SK-N-SH treated with all-trans-retinoic acid at 6 μM for 48 hours (cell line): Measurements from ENCODE around the gene YTHDF2.

Experiments used
- ATAC-seq: fragments of 200-7000 bp; cut with Tn5 transposase; 3 replicates; pipeline ENCODE4 v1.9.1; 2020; ENCODE audit warnings: mild to moderate bottlenecking, moderate library complexity
- BACH2 ChIP-seq: fragments of 250-450 bp; sonication (Bioruptor Pico); IDR thresholded peaks from 2 replicates; pipeline ENCODE4 v1.9.0; 2021; ENCODE audit warnings: mild to moderate bottlenecking, borderline replicate concordance
- CSDC2 ChIP-seq: fragments of 250-450 bp; sonication (Bioruptor Pico); IDR thresholded peaks from 2 replicates; pipeline ENCODE4 v1.5.0; 2020; ENCODE audit warnings: mild to moderate bottlenecking, moderate library complexity
- CSRNP3 ChIP-seq: fragments of 250-450 bp; sonication (Bioruptor Pico); IDR thresholded peaks from 2 replicates; pipeline ENCODE4 v1.5.1; 2021; ENCODE audit warnings: mild to moderate bottlenecking, moderate library complexity
- ESRRG ChIP-seq: fragments of 250-450 bp; sonication (Bioruptor Pico); IDR thresholded peaks from 2 replicates; pipeline ENCODE4 v1.6.1; 2021; ENCODE audit warnings: mild to moderate bottlenecking
- GLIS3 ChIP-seq: fragments of 250-450 bp; sonication (Bioruptor Pico); IDR thresholded peaks from 2 replicates; pipeline ENCODE4 v1.5.0; 2020; ENCODE audit warnings: mild to moderate bottlenecking, moderate library complexity
- ISL1 ChIP-seq: fragments of 250-450 bp; sonication (Bioruptor Pico); IDR thresholded peaks from 2 replicates; pipeline ENCODE4 v2.1.2; 2022; ENCODE audit warnings: mild to moderate bottlenecking, moderate library complexity
- OSR1 ChIP-seq: fragments of 250-450 bp; sonication (Bioruptor Pico); IDR thresholded peaks from 2 replicates; pipeline ENCODE4 v1.8.0; 2022; ENCODE audit warnings: moderate library complexity, mild to moderate bottlenecking, inconsistent platforms
- PPARA ChIP-seq: fragments of 250-450 bp; sonication (Bioruptor Pico); IDR thresholded peaks from 2 replicates; pipeline ENCODE4 v1.5.0; 2020; ENCODE audit warnings: mild to moderate bottlenecking, borderline replicate concordance
- RARB ChIP-seq: fragments of 250-450 bp; sonication (Bioruptor Pico); IDR thresholded peaks from 2 replicates; pipeline ENCODE4 v1.8.0; 2021; ENCODE audit warnings: mild to moderate bottlenecking, moderate library complexity
- SNAI2 ChIP-seq: fragments of 250-450 bp; sonication (Bioruptor Pico); IDR thresholded peaks from 2 replicates; pipeline ENCODE4 v1.5.0; 2020; ENCODE audit warnings: mild to moderate bottlenecking, moderate library complexity
- TCF4 ChIP-seq: fragments of 250-450 bp; sonication (Bioruptor Pico); IDR thresholded peaks from 2 replicates; pipeline ENCODE4 v1.8.0; 2021; ENCODE audit warnings: mild to moderate bottlenecking, moderate library complexity, borderline replicate concordance
- ZFP3 ChIP-seq: fragments of 250-450 bp; sonication (Bioruptor Pico); IDR thresholded peaks from 2 replicates; pipeline ENCODE4 v1.5.0; 2020; ENCODE audit warnings: mild to moderate bottlenecking, moderate library complexity
- ZFP30 ChIP-seq: fragments of 450-650 bp; formaldehyde crosslinking; IDR thresholded peaks from 2 replicates; pipeline ENCODE4 v1.5.0; 2022; ENCODE audit warnings: mild to moderate bottlenecking, moderate library complexity
- ZNF565 ChIP-seq: fragments of 450-650 bp; formaldehyde crosslinking; conservative IDR thresholded peaks from 2 replicates; pipeline ENCODE4 v1.5.0; 2020; ENCODE audit warnings: low read depth, mild to moderate bottlenecking, moderate library complexity
- ZNF70 ChIP-seq: fragments of 450-650 bp; formaldehyde crosslinking; IDR thresholded peaks from 2 replicates; pipeline ENCODE4 v1.5.0; 2020; ENCODE audit warnings: mild to moderate bottlenecking, moderate library complexity
- ZNF8 ChIP-seq: fragments of 450-650 bp; formaldehyde crosslinking; IDR thresholded peaks from 2 replicates; pipeline ENCODE4 v1.5.0; 2020; ENCODE audit warnings: mild to moderate bottlenecking, moderate library complexity
- TF ChIP-seq, protein P1 (sequence below): fragments of 250-450 bp; sonication (Bioruptor Pico); IDR thresholded peaks from 2 replicates; pipeline ENCODE4 v1.8.0; 2021; ENCODE audit warnings: low read depth, mild to moderate bottlenecking, moderate library complexity, borderline replicate concordance
- TF ChIP-seq, protein P2 (sequence below): fragments of 250-450 bp; sonication (Bioruptor Pico); IDR thresholded peaks from 2 replicates; pipeline ENCODE4 v1.8.0; 2020; ENCODE audit warnings: mild to moderate bottlenecking, moderate library complexity, borderline replicate concordance
- TF ChIP-seq, protein P3 (sequence below): fragments of 250-450 bp; sonication (Bioruptor Pico); IDR thresholded peaks from 2 replicates; pipeline ENCODE4 v1.5.1; 2020; ENCODE audit warnings: low read depth, mild to moderate bottlenecking, moderate library complexity
- TF ChIP-seq, protein P4 (sequence below): fragments of 250-450 bp; sonication (Bioruptor Pico); IDR thresholded peaks from 2 replicates; pipeline ENCODE4 v1.5.0; 2020; ENCODE audit warnings: mild to moderate bottlenecking, moderate library complexity

YTHDF2 gene

GRCh38 chr1:28778021-28778420 is 41.3 kb downstream of the YTHDF2 start:
- TF ChIP-seq, protein P1, sequence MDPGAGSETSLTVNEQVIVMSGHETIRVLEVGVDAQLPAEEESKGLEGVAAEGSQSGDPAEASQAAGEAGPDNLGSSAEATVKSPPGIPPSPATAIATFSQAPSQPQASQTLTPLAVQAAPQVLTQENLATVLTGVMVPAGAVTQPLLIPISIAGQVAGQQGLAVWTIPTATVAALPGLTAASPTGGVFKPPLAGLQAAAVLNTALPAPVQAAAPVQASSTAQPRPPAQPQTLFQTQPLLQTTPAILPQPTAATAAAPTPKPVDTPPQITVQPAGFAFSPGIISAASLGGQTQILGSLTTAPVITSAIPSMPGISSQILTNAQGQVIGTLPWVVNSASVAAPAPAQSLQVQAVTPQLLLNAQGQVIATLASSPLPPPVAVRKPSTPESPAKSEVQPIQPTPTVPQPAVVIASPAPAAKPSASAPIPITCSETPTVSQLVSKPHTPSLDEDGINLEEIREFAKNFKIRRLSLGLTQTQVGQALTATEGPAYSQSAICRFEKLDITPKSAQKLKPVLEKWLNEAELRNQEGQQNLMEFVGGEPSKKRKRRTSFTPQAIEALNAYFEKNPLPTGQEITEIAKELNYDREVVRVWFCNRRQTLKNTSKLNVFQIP (CRISPR knock-in tag) = no peak
- TF ChIP-seq RARB (no peak), PPARA (CRISPR knock-in tag) (no peak), ZFP3 (CRISPR knock-in tag) (no peak), ZNF8 (CRISPR knock-in tag) (no peak), CSDC2 (CRISPR knock-in tag) (no peak), ZNF565 (CRISPR knock-in tag) (no peak), ESRRG (no peak), ZNF70 (CRISPR knock-in tag) (no peak)
- TF ChIP-seq, protein P2, sequence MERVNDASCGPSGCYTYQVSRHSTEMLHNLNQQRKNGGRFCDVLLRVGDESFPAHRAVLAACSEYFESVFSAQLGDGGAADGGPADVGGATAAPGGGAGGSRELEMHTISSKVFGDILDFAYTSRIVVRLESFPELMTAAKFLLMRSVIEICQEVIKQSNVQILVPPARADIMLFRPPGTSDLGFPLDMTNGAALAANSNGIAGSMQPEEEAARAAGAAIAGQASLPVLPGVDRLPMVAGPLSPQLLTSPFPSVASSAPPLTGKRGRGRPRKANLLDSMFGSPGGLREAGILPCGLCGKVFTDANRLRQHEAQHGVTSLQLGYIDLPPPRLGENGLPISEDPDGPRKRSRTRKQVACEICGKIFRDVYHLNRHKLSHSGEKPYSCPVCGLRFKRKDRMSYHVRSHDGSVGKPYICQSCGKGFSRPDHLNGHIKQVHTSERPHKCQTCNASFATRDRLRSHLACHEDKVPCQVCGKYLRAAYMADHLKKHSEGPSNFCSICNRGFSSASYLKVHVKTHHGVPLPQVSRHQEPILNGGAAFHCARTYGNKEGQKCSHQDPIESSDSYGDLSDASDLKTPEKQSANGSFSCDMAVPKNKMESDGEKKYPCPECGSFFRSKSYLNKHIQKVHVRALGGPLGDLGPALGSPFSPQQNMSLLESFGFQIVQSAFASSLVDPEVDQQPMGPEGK (CRISPR knock-in tag) = no peak
- TF ChIP-seq, protein P3, sequence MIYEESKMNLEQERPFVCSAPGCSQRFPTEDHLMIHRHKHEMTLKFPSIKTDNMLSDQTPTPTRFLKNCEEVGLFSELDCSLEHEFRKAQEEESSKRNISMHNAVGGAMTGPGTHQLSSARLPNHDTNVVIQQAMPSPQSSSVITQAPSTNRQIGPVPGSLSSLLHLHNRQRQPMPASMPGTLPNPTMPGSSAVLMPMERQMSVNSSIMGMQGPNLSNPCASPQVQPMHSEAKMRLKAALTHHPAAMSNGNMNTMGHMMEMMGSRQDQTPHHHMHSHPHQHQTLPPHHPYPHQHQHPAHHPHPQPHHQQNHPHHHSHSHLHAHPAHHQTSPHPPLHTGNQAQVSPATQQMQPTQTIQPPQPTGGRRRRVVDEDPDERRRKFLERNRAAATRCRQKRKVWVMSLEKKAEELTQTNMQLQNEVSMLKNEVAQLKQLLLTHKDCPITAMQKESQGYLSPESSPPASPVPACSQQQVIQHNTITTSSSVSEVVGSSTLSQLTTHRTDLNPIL = no peak
- TF ChIP-seq, protein P4, sequence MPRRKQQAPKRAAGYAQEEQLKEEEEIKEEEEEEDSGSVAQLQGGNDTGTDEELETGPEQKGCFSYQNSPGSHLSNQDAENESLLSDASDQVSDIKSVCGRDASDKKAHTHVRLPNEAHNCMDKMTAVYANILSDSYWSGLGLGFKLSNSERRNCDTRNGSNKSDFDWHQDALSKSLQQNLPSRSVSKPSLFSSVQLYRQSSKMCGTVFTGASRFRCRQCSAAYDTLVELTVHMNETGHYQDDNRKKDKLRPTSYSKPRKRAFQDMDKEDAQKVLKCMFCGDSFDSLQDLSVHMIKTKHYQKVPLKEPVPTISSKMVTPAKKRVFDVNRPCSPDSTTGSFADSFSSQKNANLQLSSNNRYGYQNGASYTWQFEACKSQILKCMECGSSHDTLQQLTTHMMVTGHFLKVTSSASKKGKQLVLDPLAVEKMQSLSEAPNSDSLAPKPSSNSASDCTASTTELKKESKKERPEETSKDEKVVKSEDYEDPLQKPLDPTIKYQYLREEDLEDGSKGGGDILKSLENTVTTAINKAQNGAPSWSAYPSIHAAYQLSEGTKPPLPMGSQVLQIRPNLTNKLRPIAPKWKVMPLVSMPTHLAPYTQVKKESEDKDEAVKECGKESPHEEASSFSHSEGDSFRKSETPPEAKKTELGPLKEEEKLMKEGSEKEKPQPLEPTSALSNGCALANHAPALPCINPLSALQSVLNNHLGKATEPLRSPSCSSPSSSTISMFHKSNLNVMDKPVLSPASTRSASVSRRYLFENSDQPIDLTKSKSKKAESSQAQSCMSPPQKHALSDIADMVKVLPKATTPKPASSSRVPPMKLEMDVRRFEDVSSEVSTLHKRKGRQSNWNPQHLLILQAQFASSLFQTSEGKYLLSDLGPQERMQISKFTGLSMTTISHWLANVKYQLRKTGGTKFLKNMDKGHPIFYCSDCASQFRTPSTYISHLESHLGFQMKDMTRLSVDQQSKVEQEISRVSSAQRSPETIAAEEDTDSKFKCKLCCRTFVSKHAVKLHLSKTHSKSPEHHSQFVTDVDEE (CRISPR knock-in tag) = no peak
- TF ChIP-seq, all 23 proteins: peak for 0
- peak; percentile 15; the same call in 2 of the 3 replicates for ATAC-seq

DNA sequence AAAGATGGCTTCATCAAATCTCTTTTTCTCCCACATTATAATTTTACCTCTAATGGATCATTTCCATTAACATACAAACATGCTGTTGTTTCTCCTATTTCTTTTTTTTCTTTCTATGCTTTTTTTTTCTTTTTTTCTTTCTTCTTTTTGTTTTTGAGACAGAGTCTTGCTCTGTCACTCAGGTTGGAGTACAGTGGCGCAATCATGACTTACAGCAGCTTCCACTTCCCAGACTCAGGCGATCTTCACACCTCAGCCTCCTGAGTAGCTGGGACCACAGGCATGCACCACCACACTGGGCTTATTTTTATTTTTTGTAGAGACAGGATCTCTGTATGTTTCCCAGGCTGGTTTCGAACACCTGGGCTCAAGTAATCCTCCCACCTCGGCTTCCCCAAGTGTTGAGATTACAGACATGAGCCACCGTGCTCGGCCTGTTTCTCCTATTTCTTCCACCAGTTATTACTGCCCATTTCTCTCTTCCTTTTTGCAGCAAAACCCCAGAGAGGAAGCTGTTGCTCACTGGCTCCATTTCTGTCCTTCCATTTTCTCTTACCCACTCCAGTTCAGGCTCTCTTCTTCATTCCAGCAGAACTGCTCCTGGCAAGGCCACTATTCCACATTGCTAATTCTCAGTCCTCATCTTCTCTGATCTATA is 43.1 kb downstream of the YTHDF2 start:
- ATAC-seq = no peak
- TF ChIP-seq ZNF70 (CRISPR knock-in tag) (no peak), PPARA (CRISPR knock-in tag) (no peak), ZNF8 (CRISPR knock-in tag) (no peak), SNAI2 (CRISPR knock-in tag) (no peak), OSR1 (no peak), ZNF565 (CRISPR knock-in tag) (no peak), CSDC2 (CRISPR knock-in tag) (no peak), GLIS3 (CRISPR knock-in tag) (no peak), ISL1 (CRISPR knock-in tag) (no peak), TCF4 (CRISPR knock-in tag) (no peak), ZFP30 (CRISPR knock-in tag) (no peak), BACH2 (CRISPR knock-in tag) (no peak), CSRNP3 (CRISPR knock-in tag) (no peak)
- TF ChIP-seq, protein P4 (CRISPR knock-in tag) = no peak
- TF ChIP-seq, protein P1 (CRISPR knock-in tag) = no peak
- TF ChIP-seq, protein P3 = no peak
- TF ChIP-seq, protein P2 (CRISPR knock-in tag) = no peak
- TF ChIP-seq, all 23 proteins: peak for 0
